SU-DHL-6 (cell line): ENCODE data around the gene SLAMF7.

Source experiments
- EZH2phosphoT487 ChIP-seq: fragments of 200-600 bp; sonication (generic), shearing (Covaris generic); conservative IDR thresholded peaks from 2 replicates; pipeline ENCODE4 v1.6.1; 2018; ENCODE audit warnings: mild to moderate bottlenecking, antibody characterized with exemption, low read length, moderate library complexity, mixed read lengths
- TF ChIP-seq, protein P1 (sequence below): fragments of 200-600 bp; sonication (generic); IDR thresholded peaks from one replicate; pipeline ENCODE4 v1.5.1; 2017; ENCODE audit warnings: antibody characterized with exemption, mild to moderate bottlenecking, low read length, moderate library complexity; ENCODE audit not compliant: insufficient read depth, poor library complexity, severe bottlenecking

DNA sequence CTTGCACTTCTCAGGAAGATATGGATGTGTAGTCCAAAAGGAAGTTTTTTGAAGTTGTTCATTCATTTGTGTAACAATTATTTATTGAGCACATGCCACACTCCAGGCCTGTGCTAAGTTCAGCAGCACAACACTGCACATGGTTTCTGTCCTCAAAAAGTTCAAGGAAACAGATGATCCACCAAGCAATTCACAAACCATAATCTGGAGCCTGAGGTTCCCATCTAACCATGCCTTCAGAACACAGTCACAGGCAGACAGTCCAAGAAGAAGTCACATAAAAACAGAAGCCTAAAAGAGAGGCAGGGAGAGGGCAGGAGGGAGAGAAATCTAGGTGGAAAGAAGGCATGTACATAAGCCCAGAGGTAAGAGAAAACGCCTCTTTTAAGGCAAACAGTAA lies 29.3 kb upstream of the SLAMF7 start:
- TF ChIP-seq, protein P1, sequence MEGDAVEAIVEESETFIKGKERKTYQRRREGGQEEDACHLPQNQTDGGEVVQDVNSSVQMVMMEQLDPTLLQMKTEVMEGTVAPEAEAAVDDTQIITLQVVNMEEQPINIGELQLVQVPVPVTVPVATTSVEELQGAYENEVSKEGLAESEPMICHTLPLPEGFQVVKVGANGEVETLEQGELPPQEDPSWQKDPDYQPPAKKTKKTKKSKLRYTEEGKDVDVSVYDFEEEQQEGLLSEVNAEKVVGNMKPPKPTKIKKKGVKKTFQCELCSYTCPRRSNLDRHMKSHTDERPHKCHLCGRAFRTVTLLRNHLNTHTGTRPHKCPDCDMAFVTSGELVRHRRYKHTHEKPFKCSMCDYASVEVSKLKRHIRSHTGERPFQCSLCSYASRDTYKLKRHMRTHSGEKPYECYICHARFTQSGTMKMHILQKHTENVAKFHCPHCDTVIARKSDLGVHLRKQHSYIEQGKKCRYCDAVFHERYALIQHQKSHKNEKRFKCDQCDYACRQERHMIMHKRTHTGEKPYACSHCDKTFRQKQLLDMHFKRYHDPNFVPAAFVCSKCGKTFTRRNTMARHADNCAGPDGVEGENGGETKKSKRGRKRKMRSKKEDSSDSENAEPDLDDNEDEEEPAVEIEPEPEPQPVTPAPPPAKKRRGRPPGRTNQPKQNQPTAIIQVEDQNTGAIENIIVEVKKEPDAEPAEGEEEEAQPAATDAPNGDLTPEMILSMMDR: no peak
- no peak for TF ChIP-seq EZH2phosphoT487
